Gastroesophageal sphincter (tissue), 3 donors: Measurements from ENCODE around the gene ARHGEF2.

Source experiments
- CTCF ChIP-seq, 4 experiments: fragments of 200-600 bp in 2 of 4; fragments of 450-650 bp in 2 of 4; sonication (generic) in 1 of 4; IDR thresholded peaks; one replicate each; pipeline ENCODE4 v1.5.1; 2017 to 2019; ENCODE audit warnings: antibody characterized with exemption in 4 of 4, mild to moderate bottlenecking in 2 of 4, moderate library complexity in 2 of 4
- POLR2A ChIP-seq, 2 donors: fragments of 450-650 bp; IDR thresholded peaks; one replicate each; pipeline ENCODE4 v1.6.1; 2017; ENCODE audit warnings: antibody characterized with exemption in 2 of 2, mild to moderate bottlenecking in 2 of 2, moderate library complexity in 1 of 2
- POLR2AphosphoS5 ChIP-seq: sonication (generic); formaldehyde crosslinking; IDR thresholded peaks from one replicate; pipeline ENCODE4 v1.6.1; 2017; ENCODE audit warnings: antibody characterized with exemption

GRCh38 chr1:155984341-155984740 lies 6.0 kb upstream of the ARHGEF2 start:
- TF ChIP-seq CTCF (IDR thresholded peaks at IDR 0.05), result no peak
- TF ChIP-seq POLR2A (IDR thresholded peaks at IDR 0.05), result no peak
- TF ChIP-seq POLR2AphosphoS5, result no peak
